Right lobe of liver (tissue), 6 donors: ENCODE measurements around the gene RPL37A. TPM values are rescaled to one million over a fixed set of nuclear protein-coding genes. Genes with fewer than 3 reads are reported as not detected.

Experiments used
- ATAC-seq, 4 donors: fragments of 200-7000 bp; cut with Tn5 transposase; one replicate each; pipeline ENCODE4 v1.9.1; 2020; ENCODE audit warnings: mild to moderate bottlenecking in 4 of 4, moderate library complexity in 4 of 4
- DNase-seq, 3 donors: peaks; one replicate each; pipeline ENCODE4 v3.0.0-alpha.2; 2020
- H3K27ac ChIP-seq, 3 donors: fragments of 200-600 bp; one replicate each; pipeline ENCODE4 v1.8.0; 2022
- H3K27me3 ChIP-seq, 2 donors: fragments of 200-600 bp; one replicate each; pipeline ENCODE4 v1.8.0; 2022
- H3K36me3 ChIP-seq, 4 donors: fragments of 200-600 bp; sonication (generic) in 1 of 4; one replicate each; pipeline versions ENCODE4 v1.5.1 to v1.8.0; 2017 to 2022; ENCODE audit warnings: control low read depth in 1 of 4
- H3K4me1 ChIP-seq, 4 donors: fragments of 200-600 bp; sonication (generic) in 1 of 4; one replicate each; pipeline versions ENCODE4 v1.5.1 to v1.8.0; 2017 to 2022; ENCODE audit warnings: control low read depth in 1 of 4
- H3K4me3 ChIP-seq, 3 donors: fragments of 200-600 bp; one replicate each; pipeline ENCODE4 v1.8.0; 2022
- H3K9me3 ChIP-seq, 4 donors: fragments of 200-600 bp; sonication (generic) in 1 of 4; one replicate each; pipeline versions ENCODE4 v1.5.1 to v1.8.0; 2017 to 2022; ENCODE audit warnings: control low read depth in 1 of 4
- POLR2A ChIP-seq: fragments of 450-650 bp; IDR thresholded peaks from one replicate; pipeline ENCODE4 v1.6.1; 2017; ENCODE audit warnings: antibody characterized with exemption, mild to moderate bottlenecking
- WGBS: methylation state at CpG from one replicate; pipeline ENCODE4 v1.1.6; 2018; ENCODE audit warnings: low coverage, low lambda C conversion rate; ENCODE audit not compliant: insufficient coverage; ENCODE audit errors: missing lambda C conversion rate; 5-methylcytosine and 5-hydroxymethylcytosine counted together
- intact Hi-C, 2 donors: fragments of 100-400 bp; cut with DNase I; formaldehyde crosslinking; loops; one replicate each; pipeline versions ENCODE4 v1.11.2 to v1.14.1; 2022
- total RNA-seq, 6 experiments: library from RNA; depleted of rRNA in 2 of 6; stranded (reverse); fragments of >200 nt in 2 of 6; fragmentation: NEBNext Ultra II Directional in 3 of 6; extraction: Animal tissue kit (Norgen Biotek cat#: 25700) in 3 of 6; gene quantifications; one replicate each; pipeline versions ENCODE4 v1.1.0 to v1.2.4, GENCODE V29; 2016 to 2023
- TF ChIP-seq, protein P1 (sequence below), 4 donors: fragments of 200-600 bp in 3 of 4; fragments of 450-650 bp in 1 of 4; IDR thresholded peaks; one replicate each; pipeline versions ENCODE4 v1.5.1 to v1.8.0; 2016 to 2022; ENCODE audit warnings: antibody characterized with exemption in 4 of 4, mild to moderate bottlenecking in 2 of 4
- donor health status: DM: no; HTN: yes; CAD: no.
- donor health status: DM: no; HTN: no; CAD: no.
- donor health status: DM: no; HTN: no; CAD: no.
- donor health status: DM: no; HTN: yes; CAD: no.
- donor health status: DM: no; HTN: yes; CAD: no.

Gene RPL37A
- total RNA-seq, 6 experiments from 2014 or later = 383 to 894 (median 710) TPM

DNA sequence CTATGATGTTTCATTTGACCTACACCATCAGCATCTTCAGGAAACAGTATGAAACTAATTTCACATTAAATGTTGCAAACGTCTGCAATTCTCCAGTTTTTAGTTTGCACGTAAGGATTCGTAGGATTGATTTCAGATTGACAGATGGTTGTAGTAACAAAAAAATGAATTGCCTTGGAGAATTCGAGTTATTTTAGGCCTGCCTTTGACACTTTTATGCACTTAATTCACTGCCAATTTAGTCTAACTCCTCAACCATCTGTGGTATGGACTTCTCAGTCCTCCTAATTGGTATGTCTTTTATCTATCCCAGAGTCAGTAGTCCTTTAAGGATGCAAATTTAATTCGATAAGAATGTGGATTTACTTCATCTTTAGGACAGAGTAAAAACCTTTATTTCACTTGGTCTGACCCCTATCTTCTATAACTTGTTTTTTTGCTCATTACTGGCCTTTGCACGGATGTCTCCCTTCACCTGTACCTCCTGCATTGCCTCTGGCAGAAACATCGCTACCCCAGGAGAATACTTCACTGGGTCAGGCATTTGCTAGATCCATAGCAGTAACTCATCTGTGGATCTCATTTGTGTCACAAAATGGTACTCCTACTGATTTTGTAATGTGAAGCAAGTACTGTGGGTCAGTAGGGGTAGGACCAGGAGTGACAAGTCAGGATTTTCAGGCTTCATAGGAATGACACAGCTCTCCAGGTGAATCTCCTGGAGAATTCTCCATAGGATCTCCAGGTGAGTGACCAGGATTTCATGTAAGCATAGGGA, 3.9 kb downstream of the RPL37A start:
- H3K27ac ChIP-seq = no peak overlapping the region
- no peaks in the 10 kb centered on the region for H3K9me3 ChIP-seq
- H3K27me3 ChIP-seq = no peaks in the 10 kb centered on the region
- TF ChIP-seq POLR2A = no peak
- TF ChIP-seq, protein P1, sequence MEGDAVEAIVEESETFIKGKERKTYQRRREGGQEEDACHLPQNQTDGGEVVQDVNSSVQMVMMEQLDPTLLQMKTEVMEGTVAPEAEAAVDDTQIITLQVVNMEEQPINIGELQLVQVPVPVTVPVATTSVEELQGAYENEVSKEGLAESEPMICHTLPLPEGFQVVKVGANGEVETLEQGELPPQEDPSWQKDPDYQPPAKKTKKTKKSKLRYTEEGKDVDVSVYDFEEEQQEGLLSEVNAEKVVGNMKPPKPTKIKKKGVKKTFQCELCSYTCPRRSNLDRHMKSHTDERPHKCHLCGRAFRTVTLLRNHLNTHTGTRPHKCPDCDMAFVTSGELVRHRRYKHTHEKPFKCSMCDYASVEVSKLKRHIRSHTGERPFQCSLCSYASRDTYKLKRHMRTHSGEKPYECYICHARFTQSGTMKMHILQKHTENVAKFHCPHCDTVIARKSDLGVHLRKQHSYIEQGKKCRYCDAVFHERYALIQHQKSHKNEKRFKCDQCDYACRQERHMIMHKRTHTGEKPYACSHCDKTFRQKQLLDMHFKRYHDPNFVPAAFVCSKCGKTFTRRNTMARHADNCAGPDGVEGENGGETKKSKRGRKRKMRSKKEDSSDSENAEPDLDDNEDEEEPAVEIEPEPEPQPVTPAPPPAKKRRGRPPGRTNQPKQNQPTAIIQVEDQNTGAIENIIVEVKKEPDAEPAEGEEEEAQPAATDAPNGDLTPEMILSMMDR (IDR thresholded peaks at IDR 0.05) = no peak
- intact Hi-C loops = no loop called here
- no peak for ATAC-seq
- peaks cover 0 to 14% (median 7%) of the 10 kb centered on the region in 4 donors for H3K4me1 ChIP-seq
- H3K36me3 ChIP-seq = peaks cover 8 to 50% (median 26%) of the 10 kb centered on the region in 4 donors
- no peak for DNase-seq
- H3K4me3 ChIP-seq = no peak overlapping the region
- WGBS = 83% methylated on average over 7 of the region's 7 CpGs

DNA sequence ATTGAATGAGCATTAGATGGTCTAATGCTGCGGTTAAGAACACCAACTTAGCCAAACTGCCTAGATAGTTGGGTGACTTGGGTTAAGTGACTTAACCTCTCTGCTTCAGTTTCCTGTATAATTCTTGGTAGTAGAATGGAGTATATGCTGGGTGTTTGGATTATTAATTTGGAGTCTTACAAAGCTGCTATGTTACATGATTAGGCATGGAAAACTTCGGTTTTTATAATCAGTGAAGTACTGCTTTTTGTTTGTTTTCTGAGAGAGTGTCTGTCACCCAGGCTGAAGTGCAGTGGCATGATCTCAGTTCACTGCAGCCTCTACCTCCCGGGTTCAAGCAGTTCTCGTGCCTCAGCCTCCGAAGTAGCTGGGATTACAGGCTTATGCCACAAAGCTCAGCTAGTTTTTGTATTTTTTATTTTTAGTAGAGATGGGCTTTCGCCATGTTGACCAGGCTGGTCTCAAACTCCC, 4.5 kb downstream of the RPL37A start:
- Histone ChIP-seq H3K27ac (no peak overlapping the region), H3K9me3 (no peaks in the 10 kb centered on the region), H3K4me1 (peaks cover 0 to 14% (median 5%) of the 10 kb centered on the region in 4 donors), H3K36me3 (peaks cover 8 to 50% (median 26%) of the 10 kb centered on the region in 4 donors), H3K27me3 (no peaks in the 10 kb centered on the region), H3K4me3 (no peak overlapping the region)
- ATAC-seq = no peak
- TF ChIP-seq, protein P1 (IDR thresholded peaks at IDR 0.05) = no peak
- TF ChIP-seq POLR2A = no peak
- DNase-seq = no peak
- WGBS = 88% methylated on average over 6 of the region's 6 CpGs
- intact Hi-C loops = no loop called here

DNA sequence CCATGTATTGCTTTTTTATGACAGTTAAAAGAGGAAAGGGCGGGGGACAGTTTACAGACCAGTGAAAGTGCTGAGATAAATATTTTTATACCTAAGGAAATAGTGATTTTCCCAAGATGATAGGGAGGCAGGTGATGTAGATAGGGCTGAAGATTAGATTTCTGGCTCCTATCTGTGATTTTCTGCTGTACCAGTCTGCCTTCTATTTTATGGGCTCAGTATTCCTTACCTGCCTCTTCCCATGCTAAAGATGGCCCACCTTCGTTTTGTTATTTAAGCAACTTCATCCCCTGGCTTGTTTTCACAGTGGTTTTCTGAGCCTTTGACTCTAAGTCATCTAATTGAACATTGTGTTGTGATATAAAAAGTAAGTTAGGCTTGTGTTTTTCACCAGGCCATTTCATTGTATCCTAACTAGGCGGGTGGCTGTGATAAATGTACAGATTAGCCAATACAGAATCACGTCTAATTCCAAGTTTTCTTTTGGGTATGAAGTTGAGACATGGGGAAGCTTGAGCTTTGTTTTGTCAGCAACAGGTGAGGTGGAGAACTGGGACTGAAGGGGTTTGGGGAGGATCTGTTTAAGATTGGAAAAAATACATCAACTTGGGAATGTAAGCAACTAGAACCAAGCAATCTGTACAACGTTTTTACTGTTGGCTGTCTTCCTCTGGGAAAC, 5.2 kb downstream of the RPL37A start:
- WGBS = 60% methylated on average over 5 of the region's 5 CpGs
- ATAC-seq = no peak
- H3K27me3 ChIP-seq = no peaks in the 10 kb centered on the region
- no peak for TF ChIP-seq POLR2A
- TF ChIP-seq, protein P1 (IDR thresholded peaks at IDR 0.05) = no peak
- no peak overlapping the region for H3K4me3 ChIP-seq
- no peak for DNase-seq
- no peak overlapping the region for H3K27ac ChIP-seq
- H3K36me3 ChIP-seq = peaks cover 8 to 50% (median 26%) of the 10 kb centered on the region in 4 donors
- intact Hi-C loops = no loop called here
- no peaks in the 10 kb centered on the region for H3K9me3 ChIP-seq
- peaks cover 0 to 14% (median 5%) of the 10 kb centered on the region in 4 donors for H3K4me1 ChIP-seq

DNA sequence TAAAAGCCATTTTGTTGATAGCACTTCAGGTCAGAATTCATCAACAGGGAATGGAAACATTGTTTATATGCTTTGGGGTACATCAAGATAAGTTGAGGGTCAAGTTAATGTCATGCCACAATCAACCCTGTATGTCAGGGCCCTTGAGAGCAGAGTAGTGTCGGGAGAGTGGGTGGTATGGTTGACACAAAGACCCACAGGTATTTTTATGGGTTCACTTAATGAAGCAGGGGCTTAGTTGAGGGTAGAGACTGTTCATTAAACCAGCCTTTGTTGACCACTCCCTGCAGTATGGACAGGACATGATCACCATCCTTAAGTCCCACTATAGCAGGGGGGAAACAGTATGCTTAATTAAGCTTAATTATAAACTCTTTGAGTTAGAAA, 5.7 kb downstream of the RPL37A start:
- no peak for ATAC-seq
- 100% methylated on average over 1 of the region's 1 CpG for WGBS
- H3K4me3 ChIP-seq = no peak overlapping the region
- no peak overlapping the region for H3K27ac ChIP-seq
- intact Hi-C loops = no loop called here
- H3K9me3 ChIP-seq = no peaks in the 10 kb centered on the region
- DNase-seq = no peak
- TF ChIP-seq, protein P1 (IDR thresholded peaks at IDR 0.05) = no peak
- TF ChIP-seq POLR2A = no peak
- peaks cover 0 to 14% (median 5%) of the 10 kb centered on the region in 4 donors for H3K4me1 ChIP-seq
- H3K27me3 ChIP-seq = no peaks in the 10 kb centered on the region
- H3K36me3 ChIP-seq = peaks cover 8 to 50% (median 26%) of the 10 kb centered on the region in 4 donors
